Endometrial microvascular endothelial cells (primary cell): Measurements from ENCODE around the gene PLCH2. TPM values are rescaled to one million over a fixed set of nuclear protein-coding genes. Genes with fewer than 3 reads are reported as not detected.

Experiments
- in situ Hi-C: cut with HindIII; loops from 2 replicates; pipeline ENCODE4 v1.10.0; 2017; ENCODE audit warnings: low sequenced_read_pairs, low pct_unique_long_range_greater_than_20kb; ENCODE audit errors: inconsistent ontology term
- total RNA-seq: library from RNA; depleted of rRNA; stranded (reverse); fragments of >200 nt; gene quantifications from one replicate; pipeline ENCODE4 v1.2.3, GENCODE V29; 2015; ENCODE audit errors: inconsistent ontology term

The PLCH2 gene
- total RNA-seq, 1 donor from 2014 or later = not detected

- in situ Hi-C loops = no loop called here
These were observed 43.1 kb downstream of the PLCH2 start for GRCh38 chr1:2519029-2519685.

GRCh38 chr1:2519729-2520128 lies 43.6 kb downstream of the PLCH2 start:
- in situ Hi-C loops = no loop called here

GRCh38 chr1:2520206-2520605 lies 44.1 kb downstream of the PLCH2 start:
- in situ Hi-C loops = no loop called here

GRCh38 chr1:2520806-2521205 lies 44.7 kb downstream of the PLCH2 start:
- in situ Hi-C loops = no loop called here

GRCh38 chr1:2522230-2522629 lies 46.1 kb downstream of the PLCH2 start:
- in situ Hi-C loops = no loop called here

- in situ Hi-C loops = no loop called here
These were observed 47.3 kb downstream of the PLCH2 start for GRCh38 chr1:2523191-2523890.

- in situ Hi-C loops = no loop called here
These were observed 48.0 kb downstream of the PLCH2 start for GRCh38 chr1:2523891-2524609.

- in situ Hi-C loops = no loop called here
These were observed 49.5 kb downstream of the PLCH2 start for GRCh38 chr1:2525572-2525919.

GRCh38 chr1:2525920-2526823 lies 50.1 kb downstream of the PLCH2 start, which contains the start of gene PANK4:
Gene PANK4, minus strand, starts transcription at chr1:2526596. Its CDS starts 9 bp downstream, at chr1:2526587.
- in situ Hi-C loops = no loop called here

- in situ Hi-C loops = no loop called here
These were observed 50.9 kb downstream of the PLCH2 start for GRCh38 chr1:2526824-2527555.

GRCh38 chr1:2527556-2527860 lies 51.4 kb downstream of the PLCH2 start:
- in situ Hi-C loops = no loop called here

- in situ Hi-C loops = no loop called here
These were observed 51.9 kb downstream of the PLCH2 start for GRCh38 chr1:2528016-2528415.

- in situ Hi-C loops = no loop called here
These were observed 52.5 kb downstream of the PLCH2 start for GRCh38 chr1:2528611-2528965.

GRCh38 chr1:2528966-2529783 lies 53.1 kb downstream of the PLCH2 start:
- in situ Hi-C loops = no loop called here

- in situ Hi-C loops = no loop called here
These were observed 53.9 kb downstream of the PLCH2 start, which contains the start of gene HES5 for GRCh38 chr1:2529784-2530512. Gene HES5, minus strand, starts transcription at chr1:2530263. Its CDS starts 99 bp downstream, at chr1:2530164.

- in situ Hi-C loops = no loop called here
These were observed 54.6 kb downstream of the PLCH2 start for GRCh38 chr1:2530513-2531361.
